Activated naive CD4-positive, alpha-beta T cell treated with anti-CD3 and anti-CD28 coated beads for 36 hours (primary cell): ENCODE data around the gene TOR1A. TPM values are rescaled to one million over a fixed set of nuclear protein-coding genes. Genes with fewer than 3 reads are reported as not detected.
"Not testable (repeated sequence)": the region's sequence is repeated elsewhere in the genome, so short reads cannot be mapped to it uniquely, and the experiment has no call there.

Experiments used
- CTCF ChIA-PET: fragments of 350-600 bp; sonication (Branson Sonifier 250); formaldehyde crosslinking; loops from one replicate; lab custom pipeline; 2021; ENCODE audit warnings: antibody characterized with exemption; lab: Charles Lee
- DNase-seq: peaks from one replicate; pipeline ENCODE4 v3.0.0-alpha.2; 2020
- H3K27ac Mint-ChIP-seq: one replicate; pipeline ENCODE4 v1.8.0; 2021; ENCODE audit warnings: mild to moderate bottlenecking, mixed read lengths
- H3K27me3 Mint-ChIP-seq: one replicate; pipeline ENCODE4 v1.8.0; 2021; ENCODE audit warnings: low read depth, mixed read lengths
- H3K36me3 Mint-ChIP-seq: one replicate; pipeline ENCODE4 v1.8.0; 2021; ENCODE audit warnings: low read depth, mixed read lengths
- H3K4me1 Mint-ChIP-seq: one replicate; pipeline ENCODE4 v1.8.0; 2021; ENCODE audit warnings: low read depth, mixed read lengths
- H3K4me3 Mint-ChIP-seq: one replicate; pipeline ENCODE4 v1.8.0; 2021; ENCODE audit warnings: mild to moderate bottlenecking, moderate library complexity, mixed read lengths
- H3K9me3 Mint-ChIP-seq: one replicate; pipeline ENCODE4 v1.8.0; 2021; ENCODE audit warnings: mixed read lengths
- intact Hi-C: fragments of 100-400 bp; cut with micrococcal nuclease; formaldehyde crosslinking; loops from one replicate; pipeline ENCODE4 v1.15.1; 2023
- total RNA-seq, 2 experiments: library from RNA; stranded (reverse); gene quantifications; one replicate each; pipeline ENCODE4 v1.2.3, GENCODE V29; 2021

Gene TOR1A
- total RNA-seq, 2 experiments from 2014 or later, result 26.2 to 28.2 TPM

DNA sequence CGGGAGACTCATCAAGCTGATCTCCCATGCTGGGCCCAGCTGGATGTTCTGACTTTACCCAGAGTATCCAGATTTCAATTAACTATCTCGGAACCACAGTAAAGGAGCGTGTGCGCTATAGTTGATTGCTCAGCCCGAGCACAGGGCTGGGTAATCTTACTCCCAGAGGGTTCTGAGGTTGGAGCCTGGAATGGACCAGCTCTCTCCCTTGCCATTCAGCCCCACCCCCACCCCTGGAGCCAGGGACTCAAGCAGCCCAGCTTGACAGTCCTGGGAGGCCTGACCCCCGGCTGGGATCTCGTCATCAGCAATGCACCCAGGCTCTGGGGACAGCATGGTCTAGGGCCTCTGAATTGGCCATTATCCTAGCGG, 47.4 kb downstream of the TOR1A start:
- DNase-seq, result no peak
- Mint-ChIP-seq H3K36me3 (no peaks in the 10 kb centered on the region), H3K4me1 (peaks cover 13% of the 10 kb centered on the region), H3K9me3 (no peaks in the 10 kb centered on the region), H3K27me3 (peaks cover 9% of the 10 kb centered on the region), H3K4me3 (no peak overlapping the region), H3K27ac (no peak overlapping the region)
- CTCF ChIA-PET, result interaction anchor here (1.1 to 1.6 kb wide), 5 partner anchors 15 to 51 kb away, joined by 3 to 17 read pairs (median 4); no protein-coding TSS in a partner anchor
- intact Hi-C loops, result no loop called here

- H3K27ac Mint-ChIP-seq, intact Hi-C loops, DNase-seq, H3K36me3 Mint-ChIP-seq, H3K9me3 Mint-ChIP-seq, H3K4me3 Mint-ChIP-seq, H3K27me3 Mint-ChIP-seq: not testable (repeated sequence)
- CTCF ChIA-PET, result interaction anchor here (1.1 kb wide), 1 partner anchor 39 kb away, joined by 3 read pairs; no protein-coding TSS in a partner anchor
- peaks cover 13% of the 10 kb centered on the region for H3K4me1 Mint-ChIP-seq
Observed at GRCh38 chr9:129776096-129776495, 47.8 kb downstream of the TOR1A start.

GRCh38 chr9:129775448-129775798, 48.5 kb downstream of the TOR1A start:
- Mint-ChIP-seq H3K27ac (no peak overlapping the region), H3K27me3 (peaks cover 9% of the 10 kb centered on the region), H3K36me3 (no peaks in the 10 kb centered on the region), H3K4me3 (no peak overlapping the region), H3K9me3 (no peaks in the 10 kb centered on the region), H3K4me1 (peaks cover 11% of the 10 kb centered on the region)
- intact Hi-C loops, result no loop called here
- CTCF ChIA-PET, result interaction anchor here (1.1 to 1.4 kb wide), 2 partner anchors 38 to 48 kb away, joined by 3 to 6 read pairs; no protein-coding TSS in a partner anchor
- DNase-seq, result no peak

- CTCF ChIA-PET, result interaction anchor here (1.4 kb wide), 1 partner anchor 48 kb away, joined by 6 read pairs; no protein-coding TSS in a partner anchor
- Mint-ChIP-seq H3K27ac (no peak overlapping the region), H3K4me3 (no peak overlapping the region), H3K9me3 (no peaks in the 10 kb centered on the region), H3K36me3 (no peaks in the 10 kb centered on the region), H3K4me1 (peaks cover 11% of the 10 kb centered on the region), H3K27me3 (peaks cover 9% of the 10 kb centered on the region)
- no peak for DNase-seq
- intact Hi-C loops, result no loop called here
Observed at GRCh38 chr9:129774791-129775447, 49.0 kb downstream of the TOR1A start.

DNA sequence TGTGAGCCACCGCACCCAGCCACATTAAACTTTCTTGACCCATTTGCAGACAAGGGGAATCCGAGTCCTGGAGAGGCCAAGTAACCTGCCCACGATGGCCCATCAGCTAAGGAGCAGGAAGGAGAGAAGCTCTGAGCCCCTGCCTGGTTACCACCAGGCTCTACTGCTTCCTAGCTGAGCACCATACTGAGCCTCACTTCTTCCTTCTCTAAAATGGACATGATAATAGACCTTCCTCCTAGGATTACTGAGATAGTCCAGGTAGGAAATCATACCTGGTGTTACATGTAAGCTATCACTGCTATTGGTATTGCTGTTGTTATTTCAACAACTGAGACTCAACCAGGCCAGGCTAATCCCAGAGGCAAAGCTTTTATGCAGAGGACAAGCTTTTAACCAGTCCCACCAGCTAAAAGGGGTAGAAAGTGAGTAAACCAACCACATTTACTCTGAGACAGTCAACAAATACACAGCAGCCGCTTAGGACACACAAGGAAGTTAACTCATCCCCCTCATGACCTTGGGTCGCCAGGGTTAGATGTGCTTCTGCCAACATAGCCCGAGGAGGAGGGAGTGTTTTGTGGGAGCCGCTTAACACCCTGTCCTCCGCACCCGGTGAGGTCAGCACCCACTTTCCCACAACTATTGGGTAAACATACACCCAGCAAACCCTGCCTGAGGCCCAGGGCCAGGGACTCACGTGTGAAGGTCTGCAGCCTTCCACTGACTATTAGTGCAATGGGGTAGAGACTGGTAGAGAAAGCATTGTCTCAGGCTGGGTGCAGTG, 50.5 kb downstream of the TOR1A start:
- H3K9me3 Mint-ChIP-seq, result no peaks in the 10 kb centered on the region

DNA sequence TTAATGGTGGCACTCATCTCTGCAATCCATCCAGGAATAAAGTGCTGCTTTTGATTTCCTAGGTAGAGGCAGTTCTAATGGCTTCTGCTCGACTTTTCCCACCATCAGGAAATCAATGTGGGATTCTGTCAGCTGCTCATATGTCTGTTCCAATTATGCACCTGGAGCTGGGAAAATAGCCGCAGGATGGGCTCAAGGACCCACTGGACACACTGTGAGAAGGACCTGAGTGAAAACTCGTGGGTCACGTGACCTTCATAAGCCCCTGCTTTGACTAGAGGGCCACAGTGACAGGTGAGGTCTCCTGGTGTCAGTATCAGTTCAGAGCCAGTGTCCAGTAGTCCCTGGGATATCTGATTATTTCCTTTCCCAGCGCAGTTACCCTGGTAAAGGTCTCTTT, 53.2 kb downstream of the TOR1A start:
- Mint-ChIP-seq H3K9me3 (no peaks in the 10 kb centered on the region), H3K4me3 (no peak overlapping the region), H3K27ac (no peak overlapping the region), H3K36me3 (no peaks in the 10 kb centered on the region), H3K27me3 (no peaks in the 10 kb centered on the region), H3K4me1 (no peaks in the 10 kb centered on the region)
- CTCF ChIA-PET, result no interaction called here
- DNase-seq, result no peak
- intact Hi-C loops, result no loop called here

More for the DNA sequence above, 50.5 kb downstream of the TOR1A start:
- DNase-seq, result no peak
- Mint-ChIP-seq H3K4me3 (no peak overlapping the region), H3K27ac (no peak overlapping the region), H3K27me3 (peaks cover 9% of the 10 kb centered on the region), H3K36me3 (no peaks in the 10 kb centered on the region), H3K4me1 (peaks cover 11% of the 10 kb centered on the region)
- intact Hi-C loops, result no loop called here
- CTCF ChIA-PET, result interaction anchor here (0.7 to 0.9 kb wide), 2 partner anchors 32 to 36 kb away, joined by 3 to 5 read pairs; no protein-coding TSS in a partner anchor

DNA sequence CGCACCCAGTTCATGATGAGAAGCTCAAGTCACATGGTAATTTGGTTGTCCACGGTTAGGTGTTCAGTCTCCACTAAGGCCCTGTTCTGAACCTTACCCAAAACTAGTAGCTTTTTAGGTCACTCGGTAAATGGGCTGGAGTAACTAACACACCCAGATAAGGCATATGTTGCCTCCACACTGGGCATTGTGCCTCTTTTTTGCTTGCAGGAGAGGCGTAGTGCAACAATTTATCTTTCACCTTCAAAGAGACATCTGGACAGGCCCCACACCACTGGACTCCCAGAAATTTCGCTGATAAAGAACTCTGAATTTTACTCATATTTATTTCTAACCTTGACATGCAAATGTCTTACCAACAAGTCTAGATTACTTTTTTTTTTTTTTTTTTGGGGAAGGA, 54.3 kb downstream of the TOR1A start:
- Mint-ChIP-seq H3K36me3 (no peaks in the 10 kb centered on the region), H3K27me3 (no peaks in the 10 kb centered on the region), H3K27ac (no peak overlapping the region), H3K4me3 (no peak overlapping the region), H3K4me1 (no peaks in the 10 kb centered on the region), H3K9me3 (no peaks in the 10 kb centered on the region)
- CTCF ChIA-PET, result interaction anchor here (1.0 kb wide), 1 partner anchor 32 kb away, joined by 3 read pairs; no protein-coding TSS in a partner anchor
- no peak for DNase-seq
- intact Hi-C loops, result no loop called here

DNA sequence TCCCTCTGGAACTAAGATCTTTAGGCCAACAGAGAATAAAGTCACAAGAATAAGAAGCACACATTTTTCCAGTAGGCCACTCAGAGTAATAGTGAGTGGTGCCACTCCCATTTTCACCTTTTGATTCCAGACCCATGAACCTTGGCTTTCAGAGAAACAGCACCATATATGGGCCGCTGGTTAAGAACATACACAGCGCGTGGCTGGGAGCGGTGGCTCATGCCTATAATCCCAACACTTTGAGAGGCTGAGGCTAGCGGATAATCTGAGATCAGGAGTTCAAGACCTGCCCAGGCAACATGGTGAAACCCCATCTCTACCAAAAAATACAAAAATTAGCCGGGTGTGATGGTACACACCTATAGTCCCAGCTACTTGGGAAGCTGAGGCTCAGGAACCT, 55.5 kb downstream of the TOR1A start:
- DNase-seq, result no peak
- no peaks in the 10 kb centered on the region for H3K9me3 Mint-ChIP-seq
- no peaks in the 10 kb centered on the region for H3K4me1 Mint-ChIP-seq
- H3K36me3 Mint-ChIP-seq, result no peaks in the 10 kb centered on the region
- H3K27me3 Mint-ChIP-seq, result no peaks in the 10 kb centered on the region
- H3K4me3 Mint-ChIP-seq, result no peak overlapping the region
- no peak overlapping the region for H3K27ac Mint-ChIP-seq
- intact Hi-C loops, result no loop called here
- CTCF ChIA-PET, result interaction anchor here (1.0 kb wide), 2 partner anchors 31 to 43 kb away, joined by 3 read pairs; no protein-coding TSS in a partner anchor

DNA sequence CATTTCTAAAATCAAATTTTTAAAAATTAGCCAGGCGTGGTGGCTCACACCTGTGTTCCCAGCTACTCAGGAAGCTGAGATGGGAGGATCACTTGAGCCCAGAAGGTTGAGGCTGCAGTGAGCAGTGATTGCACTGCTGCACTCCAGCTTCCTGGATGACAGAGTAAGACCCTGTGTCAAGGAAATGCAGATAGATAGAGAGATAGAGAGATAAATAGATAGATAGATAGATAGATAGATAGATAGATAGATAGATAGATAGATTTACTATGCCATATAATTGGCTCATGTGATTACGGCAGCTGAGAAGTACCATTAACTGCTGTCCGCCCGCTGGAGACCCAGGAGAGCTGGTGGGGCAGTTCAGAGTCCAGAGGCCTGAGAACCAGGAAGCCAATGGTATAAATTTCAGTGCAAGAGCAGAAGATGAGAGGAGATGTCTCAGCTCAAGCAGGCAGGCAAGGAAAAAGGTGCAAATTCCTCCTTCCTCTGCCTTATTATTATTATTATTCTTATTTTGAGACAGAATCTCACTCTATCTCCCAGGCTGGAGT, 58.1 kb downstream of the TOR1A start:
- H3K9me3 Mint-ChIP-seq, result no peaks in the 10 kb centered on the region
- DNase-seq, result no peak
- H3K4me3 Mint-ChIP-seq, result no peak overlapping the region
- H3K36me3 Mint-ChIP-seq, result no peaks in the 10 kb centered on the region
- no peak overlapping the region for H3K27ac Mint-ChIP-seq
- H3K4me1 Mint-ChIP-seq, result no peaks in the 10 kb centered on the region
- intact Hi-C loops, result no loop called here
- CTCF ChIA-PET, result interaction anchor here (0.6 to 1.1 kb wide), 4 partner anchors 22 to 69 kb away, joined by 3 to 4 read pairs (median 3); partner anchors contain the start of genes C9orf78 and USP20
- no peaks in the 10 kb centered on the region for H3K27me3 Mint-ChIP-seq

DNA sequence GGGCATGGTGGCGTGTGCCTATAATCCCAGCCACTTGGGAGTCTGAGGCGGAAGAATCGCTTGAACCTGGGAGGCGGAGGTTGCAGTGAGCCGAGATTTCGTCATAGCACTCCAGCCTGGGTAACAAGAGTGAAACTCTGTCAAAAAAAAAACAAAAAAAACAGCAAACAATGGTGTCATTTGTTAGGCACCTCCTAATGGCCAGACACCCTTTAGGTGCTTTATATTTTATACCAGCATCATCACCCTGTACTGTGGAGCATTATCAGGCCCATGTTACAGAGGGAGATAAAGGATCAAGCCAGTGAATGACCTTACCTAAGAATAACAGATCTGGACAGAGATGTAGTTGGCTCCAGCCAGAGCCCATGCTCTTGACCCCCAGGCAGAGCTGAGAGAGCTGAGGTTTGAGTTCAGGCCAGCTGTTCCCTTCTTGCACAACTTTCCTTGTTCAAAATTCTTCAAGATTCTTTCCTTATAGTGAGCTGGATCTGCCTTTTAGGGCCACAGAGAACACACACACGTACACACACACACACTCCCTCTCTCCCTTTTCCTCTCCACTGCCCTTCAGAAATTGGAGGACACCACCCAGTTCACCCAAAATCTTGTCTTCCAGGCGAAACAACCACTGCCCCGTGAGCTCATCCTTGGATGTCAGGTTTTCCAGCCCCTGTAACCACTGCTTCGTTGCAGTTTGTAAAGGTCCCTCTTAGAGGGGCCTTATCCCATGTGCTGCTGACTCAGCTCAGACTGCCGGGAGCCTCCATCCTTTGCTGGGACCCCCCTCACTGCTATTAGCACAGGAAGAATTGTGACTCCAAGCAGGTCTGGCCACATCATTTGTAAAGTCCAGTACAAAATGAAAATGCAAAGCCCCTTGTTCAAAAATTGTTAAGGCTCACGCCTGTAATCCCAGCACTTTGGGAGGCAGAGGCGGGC, 60.7 kb downstream of the TOR1A start:
- no peak overlapping the region for H3K4me3 Mint-ChIP-seq
- H3K36me3 Mint-ChIP-seq, result no peaks in the 10 kb centered on the region
- H3K27ac Mint-ChIP-seq, result no peak overlapping the region
- no peak for DNase-seq
- H3K9me3 Mint-ChIP-seq, result no peaks in the 10 kb centered on the region
- H3K27me3 Mint-ChIP-seq, result no peaks in the 10 kb centered on the region
- H3K4me1 Mint-ChIP-seq, result peaks cover under 1% of the 10 kb centered on the region
- CTCF ChIA-PET, result interaction anchor here (0.7 to 1.3 kb wide), 2 partner anchors 25 to 37 kb away, joined by 4 to 6 read pairs; no protein-coding TSS in a partner anchor
- intact Hi-C loops, result no loop called here
